SU-DHL-6 (cell line): ENCODE measurements around the gene SNAP91.

ENCODE experiments used
- EZH2phosphoT487 ChIP-seq: fragments of 200-600 bp; sonication (generic), shearing (Covaris generic); conservative IDR thresholded peaks from 2 replicates; pipeline ENCODE4 v1.6.1; 2018; ENCODE audit warnings: mild to moderate bottlenecking, antibody characterized with exemption, low read length, moderate library complexity, mixed read lengths
- TF ChIP-seq, protein P1 (sequence below): fragments of 200-600 bp; sonication (generic); IDR thresholded peaks from one replicate; pipeline ENCODE4 v1.5.1; 2017; ENCODE audit warnings: antibody characterized with exemption, mild to moderate bottlenecking, low read length, moderate library complexity; ENCODE audit not compliant: insufficient read depth, poor library complexity, severe bottlenecking

GRCh38 chr6:83511266-83511665, 197.6 kb downstream of the SNAP91 start:
- TF ChIP-seq, protein P1, sequence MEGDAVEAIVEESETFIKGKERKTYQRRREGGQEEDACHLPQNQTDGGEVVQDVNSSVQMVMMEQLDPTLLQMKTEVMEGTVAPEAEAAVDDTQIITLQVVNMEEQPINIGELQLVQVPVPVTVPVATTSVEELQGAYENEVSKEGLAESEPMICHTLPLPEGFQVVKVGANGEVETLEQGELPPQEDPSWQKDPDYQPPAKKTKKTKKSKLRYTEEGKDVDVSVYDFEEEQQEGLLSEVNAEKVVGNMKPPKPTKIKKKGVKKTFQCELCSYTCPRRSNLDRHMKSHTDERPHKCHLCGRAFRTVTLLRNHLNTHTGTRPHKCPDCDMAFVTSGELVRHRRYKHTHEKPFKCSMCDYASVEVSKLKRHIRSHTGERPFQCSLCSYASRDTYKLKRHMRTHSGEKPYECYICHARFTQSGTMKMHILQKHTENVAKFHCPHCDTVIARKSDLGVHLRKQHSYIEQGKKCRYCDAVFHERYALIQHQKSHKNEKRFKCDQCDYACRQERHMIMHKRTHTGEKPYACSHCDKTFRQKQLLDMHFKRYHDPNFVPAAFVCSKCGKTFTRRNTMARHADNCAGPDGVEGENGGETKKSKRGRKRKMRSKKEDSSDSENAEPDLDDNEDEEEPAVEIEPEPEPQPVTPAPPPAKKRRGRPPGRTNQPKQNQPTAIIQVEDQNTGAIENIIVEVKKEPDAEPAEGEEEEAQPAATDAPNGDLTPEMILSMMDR: no peak
- TF ChIP-seq EZH2phosphoT487: no peak
